Effector CD8-positive, alpha-beta T cell (primary cell): Measurements from ENCODE around the gene XPOT.

ENCODE experiments used
- DNase-seq: peaks from one replicate; lab custom pipeline; 2025; lab: John Stamatoyannopoulos, UW

XPOT gene

GRCh38 chr12:64469455-64470142 is 65.4 kb downstream of the XPOT start:
- DNase-seq = no peak

- DNase-seq = no peak
Measured at GRCh38 chr12:64470495-64470894, 66.3 kb downstream of the XPOT start.

- no peak for DNase-seq
Measured at GRCh38 chr12:64473176-64473575, 69.0 kb downstream of the XPOT start.

- no peak for DNase-seq
Measured at GRCh38 chr12:64475518-64475917, 71.3 kb downstream of the XPOT start.

- no peak for DNase-seq
Measured at GRCh38 chr12:64476844-64477243, 72.7 kb downstream of the XPOT start.

GRCh38 chr12:64478661-64479060 is 74.5 kb downstream of the XPOT start:
- no peak for DNase-seq

- no peak for DNase-seq
Measured at GRCh38 chr12:64480148-64480547, 76.0 kb downstream of the XPOT start.

- DNase-seq = no peak
Measured at GRCh38 chr12:64486657-64487056, 82.5 kb downstream of the XPOT start.

- no peak for DNase-seq
Measured at GRCh38 chr12:64491718-64492117, 87.5 kb downstream of the XPOT start.

- DNase-seq = no peak
Measured at GRCh38 chr12:64493513-64493912, 89.3 kb downstream of the XPOT start.

- no peak for DNase-seq
Measured at GRCh38 chr12:64494998-64495729, 91.0 kb downstream of the XPOT start.

GRCh38 chr12:64496839-64497400 is 92.7 kb downstream of the XPOT start:
- DNase-seq = no peak

- DNase-seq = no peak
Measured at GRCh38 chr12:64497484-64497883, 93.3 kb downstream of the XPOT start.

- no peak for DNase-seq
Measured at GRCh38 chr12:64497903-64498302, 93.7 kb downstream of the XPOT start.

GRCh38 chr12:64500394-64500793 is 96.2 kb downstream of the XPOT start:
- DNase-seq = no peak
